Choroid plexus epithelial cell (primary cell): ENCODE measurements around the gene NAPA.
"Not testable (repeated sequence)": the region's sequence is repeated elsewhere in the genome, so short reads cannot be mapped to it uniquely, and the experiment has no call there.

Experiments used
- DNase-seq: peaks from one replicate; pipeline ENCODE4 v3.0.0-alpha.2; 2010; ENCODE audit warnings: low read depth
- H3K4me3 ChIP-seq: 2 replicates; pipeline ENCODE4 v1.5.1; 2011; ENCODE audit warnings: low read depth, mild to moderate bottlenecking, control low read depth, low read length, moderate library complexity
- TF ChIP-seq, protein P1 (sequence below): conservative IDR thresholded peaks from 2 replicates; pipeline ENCODE4 v1.5.1; 2011; ENCODE audit warnings: low read depth, mild to moderate bottlenecking, control low read depth, inconsistent platforms, low read length, moderate library complexity

The NAPA gene

DNA sequence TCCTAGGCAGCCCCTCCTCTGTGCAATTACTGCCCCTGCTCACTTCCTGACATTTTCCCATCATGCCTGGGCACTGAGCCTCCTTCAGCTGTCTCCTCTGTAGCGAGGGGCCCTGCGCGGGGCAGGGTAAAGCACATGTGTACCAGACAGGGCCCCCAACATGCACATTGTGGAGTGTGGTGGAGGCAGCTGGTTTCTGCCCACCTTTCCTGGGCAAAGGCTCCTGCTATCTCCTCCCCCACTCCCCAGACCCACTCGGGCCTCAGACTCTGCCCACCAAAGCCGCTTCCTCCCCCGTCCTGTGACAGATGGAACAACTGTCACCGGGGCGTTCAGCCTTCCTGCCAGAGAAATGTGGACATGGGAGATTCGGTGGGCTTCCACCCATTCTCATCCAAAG lies 28.0 kb downstream of the NAPA start:
- DNase-seq, result no peak
- H3K4me3 ChIP-seq, result no peak overlapping the region
- TF ChIP-seq, protein P1, sequence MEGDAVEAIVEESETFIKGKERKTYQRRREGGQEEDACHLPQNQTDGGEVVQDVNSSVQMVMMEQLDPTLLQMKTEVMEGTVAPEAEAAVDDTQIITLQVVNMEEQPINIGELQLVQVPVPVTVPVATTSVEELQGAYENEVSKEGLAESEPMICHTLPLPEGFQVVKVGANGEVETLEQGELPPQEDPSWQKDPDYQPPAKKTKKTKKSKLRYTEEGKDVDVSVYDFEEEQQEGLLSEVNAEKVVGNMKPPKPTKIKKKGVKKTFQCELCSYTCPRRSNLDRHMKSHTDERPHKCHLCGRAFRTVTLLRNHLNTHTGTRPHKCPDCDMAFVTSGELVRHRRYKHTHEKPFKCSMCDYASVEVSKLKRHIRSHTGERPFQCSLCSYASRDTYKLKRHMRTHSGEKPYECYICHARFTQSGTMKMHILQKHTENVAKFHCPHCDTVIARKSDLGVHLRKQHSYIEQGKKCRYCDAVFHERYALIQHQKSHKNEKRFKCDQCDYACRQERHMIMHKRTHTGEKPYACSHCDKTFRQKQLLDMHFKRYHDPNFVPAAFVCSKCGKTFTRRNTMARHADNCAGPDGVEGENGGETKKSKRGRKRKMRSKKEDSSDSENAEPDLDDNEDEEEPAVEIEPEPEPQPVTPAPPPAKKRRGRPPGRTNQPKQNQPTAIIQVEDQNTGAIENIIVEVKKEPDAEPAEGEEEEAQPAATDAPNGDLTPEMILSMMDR, result no peak

DNA sequence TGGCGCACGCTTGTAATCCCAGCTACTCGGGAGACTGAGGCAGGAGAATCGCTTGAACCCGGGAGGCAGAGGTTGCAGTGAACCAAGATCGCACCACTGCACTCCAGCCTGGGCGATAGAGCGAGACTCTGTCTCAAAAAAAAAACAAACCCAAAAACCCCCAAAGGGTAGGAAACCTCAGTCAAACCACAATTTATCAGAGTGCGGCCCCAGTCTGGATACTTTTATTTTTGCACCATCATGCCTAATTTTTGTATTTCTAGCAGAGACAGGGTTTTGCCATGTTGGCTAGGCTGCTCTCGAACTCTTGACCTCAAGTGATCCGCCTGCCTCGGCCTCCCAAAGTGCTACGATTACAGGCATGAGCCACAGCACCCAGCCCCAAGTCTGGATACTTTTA lies 28.6 kb downstream of the NAPA start:
- H3K4me3 ChIP-seq, DNase-seq: not testable (repeated sequence)

DNA sequence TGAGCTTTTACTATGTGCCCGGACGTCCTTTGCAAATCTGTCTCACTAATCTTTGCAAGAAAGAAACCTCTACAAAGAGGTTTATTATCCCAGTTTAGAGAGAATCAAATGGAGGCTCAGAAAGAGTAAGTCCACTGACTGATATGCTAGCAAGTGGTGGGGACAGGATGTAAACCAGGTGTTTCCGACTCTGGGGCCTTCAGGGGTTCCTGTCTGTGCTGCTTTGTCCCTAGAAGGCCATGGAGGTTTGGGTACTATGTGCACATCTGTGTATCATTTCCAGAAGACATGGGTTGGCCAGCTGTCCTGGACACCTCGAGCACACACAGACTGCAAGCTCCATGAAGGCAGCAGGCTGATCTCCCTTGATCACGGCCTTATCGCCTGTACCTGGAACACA lies 29.7 kb downstream of the NAPA start:
- no peak overlapping the region for H3K4me3 ChIP-seq
- TF ChIP-seq, protein P1, result no peak
- no peak for DNase-seq

DNA sequence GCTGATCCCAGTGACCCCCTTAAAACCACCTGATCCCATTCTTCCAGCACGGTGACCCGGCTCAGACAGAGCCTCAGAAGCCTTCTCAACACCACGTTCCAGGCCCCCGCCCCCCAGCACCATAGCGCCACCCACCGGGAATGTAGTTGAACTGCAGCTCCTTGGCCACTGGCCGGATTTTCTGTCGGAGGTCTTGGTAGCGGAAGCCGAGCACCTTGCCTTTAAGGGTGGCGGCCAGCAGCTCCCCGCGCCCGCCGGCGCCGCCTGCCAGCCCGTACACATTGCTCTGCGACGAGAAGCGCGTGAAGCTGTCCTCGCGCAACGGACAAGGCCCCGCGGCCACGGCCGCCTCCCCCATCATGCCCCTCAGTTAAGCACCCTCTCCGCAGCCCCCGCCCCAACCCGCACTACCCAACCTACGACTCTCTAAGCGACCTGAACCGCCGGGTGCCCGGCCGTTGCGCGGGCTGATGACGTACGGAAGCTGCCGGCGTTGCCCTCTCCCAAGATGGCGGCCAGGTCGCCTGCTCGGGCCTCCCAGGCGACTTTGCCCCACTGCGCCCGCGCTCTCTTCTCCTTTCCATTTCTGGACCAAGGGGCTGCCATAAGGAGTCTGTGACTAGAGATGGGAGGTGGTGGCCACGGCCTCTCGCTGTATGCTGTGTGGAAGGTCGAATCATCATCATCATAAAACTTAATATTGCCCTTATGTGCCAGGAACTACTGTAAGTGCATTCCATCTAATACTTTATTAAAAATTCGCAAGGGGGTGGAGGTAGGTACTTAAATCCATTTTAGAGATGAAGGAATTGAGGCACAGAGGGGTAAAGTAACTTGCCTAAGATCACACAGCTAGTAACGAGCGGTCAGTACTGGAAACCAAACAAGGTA lies 30.8 kb downstream of the NAPA start, which contains the start of gene KPTN:
Gene KPTN (minus strand): TSS at position 420 of the 891 bp plus-strand sequence. CDS start 59 bp downstream, at position 361.
- DNase-seq, result peak; percentile 93
- TF ChIP-seq, protein P1, result peak; percentile 96
- peak within 1 kb of the TSS; percentile 71 for H3K4me3 ChIP-seq

DNA sequence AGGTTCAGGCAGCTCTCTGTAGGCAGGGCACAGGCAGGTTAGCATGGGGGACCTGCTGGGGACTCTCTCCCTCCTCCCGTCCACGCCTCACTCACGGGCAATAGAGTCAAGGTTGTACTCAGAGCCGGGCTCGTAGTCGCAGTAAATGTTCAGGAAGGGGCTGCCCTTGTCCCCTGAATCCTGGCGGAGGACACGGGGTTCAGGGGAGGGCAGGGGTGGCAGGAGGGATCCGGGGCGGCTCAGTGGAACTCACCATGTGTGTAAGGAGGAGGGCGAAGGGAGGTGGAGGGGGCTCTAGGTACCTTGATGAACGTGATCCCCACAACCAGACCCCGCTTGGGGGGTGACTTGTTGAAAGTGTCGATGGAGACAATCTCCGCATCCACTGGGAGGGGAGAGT lies 31.7 kb downstream of the NAPA start:
- TF ChIP-seq, protein P1, result no peak
- H3K4me3 ChIP-seq, result peak overlapping the region; percentile 71
- DNase-seq, result no peak

DNA sequence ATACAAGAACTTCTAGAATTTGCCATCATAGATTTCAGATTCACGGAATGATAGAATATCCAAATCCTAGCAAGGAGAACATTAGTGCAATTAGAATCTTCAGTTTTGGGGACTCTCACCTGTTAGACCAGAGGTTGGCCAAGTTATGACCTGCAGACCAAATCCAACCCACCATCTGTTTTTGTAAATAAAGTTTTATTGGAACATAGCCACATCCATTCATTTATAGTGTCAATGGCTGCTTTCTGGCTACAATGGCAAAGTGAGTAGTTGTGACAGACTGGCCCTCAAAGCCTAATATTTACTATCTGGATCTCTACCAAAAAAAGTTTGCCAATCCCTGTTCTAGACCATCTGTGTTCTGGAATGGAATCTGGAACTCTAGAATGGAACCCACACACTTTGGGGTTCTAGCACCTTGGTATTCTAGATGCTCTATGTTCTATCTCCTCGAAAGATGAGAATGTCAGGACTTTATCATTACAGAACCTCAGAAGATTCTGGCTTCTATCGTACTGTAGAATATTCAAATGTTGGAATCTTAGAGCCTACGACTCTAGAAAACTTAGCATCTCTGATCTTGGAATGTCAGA lies 33.3 kb downstream of the NAPA start:
- H3K4me3 ChIP-seq, result no peak overlapping the region
- DNase-seq, result no peak
- TF ChIP-seq, protein P1, result no peak

DNA sequence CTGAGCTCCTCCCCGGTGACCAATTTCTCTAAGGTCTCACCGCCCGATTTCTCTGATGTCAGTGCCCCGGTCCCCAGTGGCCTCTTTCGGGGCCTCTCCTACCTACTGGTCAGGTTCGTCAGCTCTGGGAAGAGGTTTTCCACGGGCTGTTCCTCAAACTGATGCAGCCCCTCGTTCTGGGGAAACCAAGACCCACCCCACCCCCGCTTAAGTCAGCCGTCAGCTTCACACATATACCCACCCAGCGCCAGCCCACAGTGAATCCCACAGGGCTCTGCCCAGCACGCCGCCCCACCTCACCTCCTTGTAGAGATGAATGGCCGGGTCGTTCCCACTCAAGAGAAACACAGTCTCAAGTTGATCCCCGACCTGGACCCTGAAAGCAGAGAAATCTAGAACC lies 34.2 kb downstream of the NAPA start:
- no peak for DNase-seq
- no peak overlapping the region for H3K4me3 ChIP-seq
- TF ChIP-seq, protein P1, result no peak
